Fibroblast of skin of back (primary cell): ENCODE measurements around the gene SCARB2.

Source experiments
- DNase-seq: peaks from one replicate; pipeline ENCODE4 v3.0.0-alpha.2; 2013

The SCARB2 gene

DNA sequence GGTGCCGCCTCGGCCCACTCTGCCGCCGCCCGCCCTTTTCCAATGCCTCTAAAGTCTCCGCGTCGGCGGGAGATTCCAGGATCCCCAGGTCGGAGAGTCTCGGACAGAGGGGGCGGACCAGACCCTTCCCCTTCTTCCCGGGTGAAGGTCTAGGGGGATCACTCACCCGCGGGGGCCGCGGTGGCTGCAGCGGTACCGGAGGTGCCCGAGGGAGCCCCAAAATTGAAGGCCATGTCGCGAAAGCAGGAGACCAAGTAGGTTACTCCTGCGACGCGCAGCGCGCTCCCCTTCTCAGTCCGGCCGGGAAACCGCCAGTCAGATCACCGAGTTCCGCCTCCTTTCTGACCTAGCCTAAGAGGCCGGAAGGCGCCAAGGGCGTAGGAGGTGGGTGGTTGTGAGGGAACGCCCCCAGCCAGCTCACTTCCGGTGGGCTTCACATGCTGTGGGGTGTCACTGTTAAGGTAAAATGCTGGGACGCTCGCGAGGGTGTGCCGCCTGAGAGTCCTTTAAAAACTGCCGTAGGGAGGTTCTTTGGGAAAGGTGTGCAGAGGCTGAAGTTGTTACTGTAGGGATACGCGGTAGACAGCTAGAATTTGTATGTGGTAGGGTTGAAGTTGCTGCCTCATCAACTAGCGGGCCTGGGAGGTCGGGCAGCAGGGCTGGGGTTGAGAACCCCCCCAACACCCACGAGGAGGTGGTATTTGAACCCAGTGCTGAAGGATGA is 65.3 kb downstream of the SCARB2 start, which contains the start of gene NUP54:
TSS of gene NUP54 (minus strand) at position 256 of the 724 bp plus-strand sequence. CDS start at position 233, 23 bp downstream.
- peak; percentile 94 for DNase-seq

DNA sequence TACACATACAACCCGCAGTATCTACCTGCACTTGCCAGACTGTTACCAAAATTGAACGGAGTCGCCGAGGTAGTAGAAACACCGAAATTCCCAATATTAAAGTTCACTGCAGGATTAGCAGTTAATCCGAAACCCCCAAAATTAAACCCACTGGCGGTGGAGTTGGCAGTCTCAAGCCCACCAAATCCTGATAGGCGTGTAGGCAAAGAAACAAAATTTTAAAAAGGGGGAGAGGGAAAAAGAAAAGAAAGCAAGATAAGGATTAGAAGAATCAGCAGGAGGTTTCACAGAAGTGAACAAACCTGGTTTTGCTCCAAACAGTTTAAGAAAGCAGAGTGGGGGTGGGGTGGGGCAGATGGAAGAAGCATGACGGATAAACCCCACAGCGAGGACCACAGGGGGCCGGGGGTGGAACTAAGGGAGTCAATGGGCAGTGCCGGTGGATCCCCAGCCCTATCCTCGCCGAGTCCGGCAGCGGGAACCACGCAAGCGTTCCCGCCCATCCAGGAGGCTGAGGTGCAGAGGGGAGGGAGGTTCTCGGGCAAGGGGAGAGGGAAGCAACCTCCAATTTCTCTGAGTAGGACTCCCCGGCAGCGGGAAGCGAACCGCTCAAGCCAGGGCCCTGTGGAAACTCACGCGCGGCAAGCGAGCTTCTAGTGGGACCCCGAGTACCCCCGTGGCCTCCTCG is 66.0 kb downstream of the SCARB2 start:
- peak; percentile 86 for DNase-seq

DNA sequence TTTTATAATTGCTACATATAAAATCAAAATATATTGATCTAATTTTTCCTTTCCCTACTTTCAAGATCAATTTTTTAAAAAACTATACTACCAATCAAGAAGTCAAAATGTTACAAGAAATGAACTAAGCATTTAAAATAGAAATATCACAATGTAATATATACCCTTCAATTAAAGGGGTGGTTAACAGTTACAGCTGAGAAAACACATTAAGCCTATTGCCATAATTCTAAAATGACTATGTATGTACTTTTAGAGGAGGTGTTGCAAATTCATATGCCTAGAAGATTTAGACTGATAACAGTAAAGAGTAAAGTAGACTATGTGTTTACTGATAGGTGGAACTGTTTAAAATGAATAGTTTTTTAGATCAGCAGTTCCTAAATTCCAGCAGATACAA is 69.1 kb downstream of the SCARB2 start:
- no peak for DNase-seq

DNA sequence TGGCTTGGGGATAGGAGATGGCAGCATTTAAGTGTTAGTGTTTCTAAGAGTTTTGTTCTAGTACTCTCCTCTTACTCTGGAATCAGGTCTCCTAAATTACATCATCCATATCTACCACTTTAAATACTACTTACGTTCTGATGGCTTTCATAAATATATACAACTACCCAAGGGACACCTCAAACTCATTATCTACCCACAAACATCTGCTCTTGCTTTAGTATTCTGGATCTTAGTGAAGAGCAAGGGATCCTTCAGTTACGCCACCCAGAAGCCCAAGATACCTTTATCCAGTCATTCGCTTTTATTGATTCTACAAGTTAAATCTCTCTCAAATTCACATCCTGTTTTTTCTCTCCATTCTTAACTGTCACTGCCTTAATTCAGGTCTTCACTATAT is 72.4 kb downstream of the SCARB2 start:
- DNase-seq, result no peak

- no peak for DNase-seq
These were observed 85.9 kb downstream of the SCARB2 start for GRCh38 chr4:76127754-76128153.

DNA sequence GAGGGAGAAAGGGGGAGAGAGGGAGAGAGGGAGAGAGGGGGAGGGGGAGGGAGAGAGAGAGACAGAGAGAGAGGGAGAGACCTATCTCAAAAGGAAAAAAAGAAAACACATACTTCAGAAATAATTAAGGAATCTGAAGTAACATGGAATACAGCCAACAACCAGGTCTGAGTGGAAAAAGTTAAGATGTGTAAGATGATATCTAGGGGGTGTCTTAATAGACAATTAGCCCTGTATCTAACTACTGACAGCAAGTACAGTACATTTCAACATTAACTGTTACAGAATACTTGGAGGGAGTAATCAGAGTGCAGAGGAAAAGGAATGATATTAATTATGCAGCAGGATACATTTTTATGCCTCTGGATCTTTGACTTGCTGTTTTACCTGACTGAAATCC is 87.8 kb downstream of the SCARB2 start:
- no peak for DNase-seq

GRCh38 chr4:76120199-76120598 is 93.4 kb downstream of the SCARB2 start:
- DNase-seq, result no peak

DNA sequence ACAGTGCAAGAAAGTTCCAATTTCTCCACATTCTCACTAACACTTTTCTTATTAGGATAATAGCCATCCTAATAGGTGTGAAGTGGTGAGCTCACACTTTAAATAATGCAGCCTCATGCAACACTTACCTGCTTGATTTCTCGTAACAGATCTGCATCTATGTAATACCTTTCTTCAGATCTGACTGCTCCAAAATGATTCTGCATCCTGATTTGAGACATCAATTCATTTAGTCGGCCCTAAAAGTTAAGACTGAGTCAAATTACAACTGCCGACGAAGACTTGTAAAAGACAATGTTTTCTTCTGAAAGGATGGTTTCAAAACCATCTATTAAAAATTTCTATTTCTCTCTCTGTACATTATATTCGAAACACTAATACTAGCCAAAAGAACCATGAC is 96.1 kb downstream of the SCARB2 start:
- DNase-seq, result no peak

DNA sequence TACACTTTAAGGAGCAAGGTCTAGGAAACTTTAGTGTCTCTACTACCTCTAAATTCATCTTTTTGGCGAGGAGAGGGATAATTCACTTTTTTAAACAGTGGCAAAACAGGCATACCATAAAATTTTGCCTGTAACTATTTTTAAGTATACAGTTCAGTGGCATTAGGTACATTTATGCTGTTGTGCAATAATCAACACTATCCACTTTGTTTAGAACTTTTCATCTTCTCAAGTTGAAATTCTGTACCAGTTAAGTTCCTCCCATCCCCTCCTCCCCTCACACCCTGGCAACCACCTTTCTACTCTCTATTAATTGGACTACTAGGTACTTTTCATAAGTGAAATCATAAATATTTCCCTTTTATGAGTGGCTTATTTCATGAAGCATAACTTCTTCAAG is 96.8 kb downstream of the SCARB2 start:
- DNase-seq, result no peak
